Stimulated activated naive B cell treated with anti-CD40 and anti-IgM and Interleukin-4, amounts not matched to agents 10 μg/mL and 1 μg/mL and 100 μg/mL, for 72 hours (primary cell): ENCODE results near the gene ANKRD55.
"Not testable (repeated sequence)": the region's sequence is repeated elsewhere in the genome, so short reads cannot be mapped to it uniquely, and the experiment has no call there.

Source experiments
- ATAC-seq, 2 donors: fragments of 150-1000 bp; cut with Tn5 transposase; replicated peaks; 2 replicates each; pipeline ENCODE4 v1.10.0; 2021; ENCODE audit warnings: moderate library complexity in 1 of 2
- DNase-seq: peaks from one replicate; pipeline ENCODE4 v3.0.0; 2021
- H3K27ac Mint-ChIP-seq: one replicate; pipeline ENCODE4 v1.8.0; 2022; ENCODE audit warnings: mild to moderate bottlenecking, mixed read lengths
- H3K27me3 Mint-ChIP-seq, 2 donors: one replicate each; pipeline ENCODE4 v1.8.0; 2022; ENCODE audit warnings: mixed read lengths in 2 of 2
- H3K36me3 Mint-ChIP-seq, 2 donors: one replicate each; pipeline ENCODE4 v1.8.0; 2022; ENCODE audit warnings: mixed read lengths in 2 of 2, mild to moderate bottlenecking in 1 of 2
- H3K4me1 Mint-ChIP-seq, 2 donors: one replicate each; pipeline ENCODE4 v1.8.0; 2022; ENCODE audit warnings: mixed read lengths in 2 of 2, mild to moderate bottlenecking in 1 of 2
- H3K4me3 Mint-ChIP-seq, 2 donors: one replicate each; pipeline ENCODE4 v1.8.0; 2022; ENCODE audit warnings: mild to moderate bottlenecking in 2 of 2, mixed read lengths in 2 of 2, moderate library complexity in 1 of 2
- H3K9me3 Mint-ChIP-seq, 2 donors: one replicate each; pipeline ENCODE4 v1.8.0; 2022; ENCODE audit warnings: mixed read lengths in 2 of 2, mild to moderate bottlenecking in 1 of 2

The ANKRD55 gene

DNA sequence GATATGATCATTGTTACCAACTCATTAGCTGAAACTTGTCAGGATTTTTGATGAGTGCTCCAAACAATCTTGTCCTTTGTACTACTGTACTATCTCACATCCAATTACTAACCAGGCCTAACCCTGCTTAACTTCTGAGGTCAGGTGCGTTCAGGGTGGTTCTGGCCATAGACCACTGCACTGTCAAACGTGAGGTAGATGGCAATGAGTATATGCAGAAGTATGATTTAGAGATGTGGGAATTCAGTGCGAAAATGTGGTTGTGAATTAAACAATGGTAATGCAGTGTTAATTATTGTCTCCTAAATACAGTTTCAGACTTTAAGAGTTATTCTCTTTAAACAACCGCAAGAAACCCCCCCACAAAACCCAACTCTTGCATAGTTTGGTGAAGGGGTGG lies 86.5 kb downstream of the ANKRD55 start:
- H3K27me3 Mint-ChIP-seq = peaks cover 0 to 9% of the 10 kb centered on the region in 2 donors
- DNase-seq = no peak
- no peaks in the 10 kb centered on the region for H3K36me3 Mint-ChIP-seq
- H3K27ac Mint-ChIP-seq = no peak overlapping the region
- H3K4me1 Mint-ChIP-seq = peaks cover 23 to 41% of the 10 kb centered on the region in 2 donors
- H3K4me3 Mint-ChIP-seq = no peak overlapping the region
- H3K9me3 Mint-ChIP-seq = no peaks in the 10 kb centered on the region
- no peak for ATAC-seq

DNA sequence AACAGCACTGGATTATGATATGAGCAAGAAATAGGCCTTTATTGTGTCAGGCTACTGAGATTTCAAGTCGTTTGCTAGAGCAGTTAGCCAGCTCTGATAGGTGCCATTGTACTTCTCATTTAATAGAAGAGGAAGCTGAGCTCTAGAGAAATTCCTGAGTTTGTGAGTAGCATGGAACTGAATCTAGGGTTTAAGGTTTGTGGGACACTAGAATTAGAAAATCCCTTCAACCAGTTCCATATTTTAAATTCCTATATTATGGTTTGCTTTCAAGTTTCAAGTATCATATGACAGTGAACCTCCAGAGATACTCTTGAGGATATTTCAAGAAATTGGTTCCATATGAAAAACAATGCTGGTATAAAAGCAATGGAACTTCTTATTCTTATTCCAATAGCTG lies 87.6 kb downstream of the ANKRD55 start:
- H3K27me3 Mint-ChIP-seq = peaks cover 0 to 9% of the 10 kb centered on the region in 2 donors
- H3K4me1 Mint-ChIP-seq = peaks cover 23 to 44% of the 10 kb centered on the region in 2 donors
- ATAC-seq = no peak
- no peaks in the 10 kb centered on the region for H3K36me3 Mint-ChIP-seq
- H3K9me3 Mint-ChIP-seq = no peaks in the 10 kb centered on the region
- no peak for DNase-seq
- no peak overlapping the region for H3K27ac Mint-ChIP-seq
- H3K4me3 Mint-ChIP-seq = no peak overlapping the region

GRCh38 chr5:56145106-56145505 lies 88.0 kb downstream of the ANKRD55 start:
- Mint-ChIP-seq H3K4me3 (no peak overlapping the region), H3K4me1 (peaks cover 24 to 48% of the 10 kb centered on the region in 2 donors)
- ATAC-seq = no peak

GRCh38 chr5:56144211-56144610 lies 88.9 kb downstream of the ANKRD55 start:
- H3K36me3 Mint-ChIP-seq = no peaks in the 10 kb centered on the region
- ATAC-seq = no peak
- no peaks in the 10 kb centered on the region for H3K9me3 Mint-ChIP-seq
- peaks cover 0 to 9% of the 10 kb centered on the region in 2 donors for H3K27me3 Mint-ChIP-seq
- H3K27ac Mint-ChIP-seq = no peak overlapping the region
- no peak for DNase-seq
- H3K4me3 Mint-ChIP-seq = no peak overlapping the region
- peaks cover 26 to 57% of the 10 kb centered on the region in 2 donors for H3K4me1 Mint-ChIP-seq

More at GRCh38 chr5:56145106-56145505, 88.0 kb downstream of the ANKRD55 start:
- DNase-seq = no peak
- Mint-ChIP-seq H3K27ac (no peak overlapping the region), H3K27me3 (peaks cover 0 to 9% of the 10 kb centered on the region in 2 donors), H3K36me3 (no peaks in the 10 kb centered on the region), H3K9me3 (no peaks in the 10 kb centered on the region)

- no peaks in the 10 kb centered on the region for H3K9me3 Mint-ChIP-seq
- H3K27ac Mint-ChIP-seq = peak overlapping the region; percentile 26
- peaks cover 0 to 9% of the 10 kb centered on the region in 2 donors for H3K27me3 Mint-ChIP-seq
- ATAC-seq (no peak), DNase-seq (no peak)
- H3K36me3 Mint-ChIP-seq = no peaks in the 10 kb centered on the region
- H3K4me1 Mint-ChIP-seq = peaks cover 25 to 55% of the 10 kb centered on the region in 2 donors
- peak overlapping the region; percentile 6 to 23 for H3K4me3 Mint-ChIP-seq
Measured at GRCh38 chr5:56143373-56143714, 89.8 kb downstream of the ANKRD55 start.

GRCh38 chr5:56142614-56143372 lies 90.3 kb downstream of the ANKRD55 start:
- DNase-seq (peak; percentile 32), ATAC-seq (peak; percentile 85 to 86)
- Mint-ChIP-seq H3K27ac (peak overlapping the region; percentile 67), H3K4me1 (peaks cover 20 to 50% of the 10 kb centered on the region in 2 donors), H3K9me3 (no peaks in the 10 kb centered on the region), H3K4me3 (peak overlapping the region; percentile 23 to 38), H3K36me3 (no peaks in the 10 kb centered on the region), H3K27me3 (peaks cover 0 to 6% of the 10 kb centered on the region in 2 donors)

GRCh38 chr5:56142233-56142613 lies 90.9 kb downstream of the ANKRD55 start:
- Mint-ChIP-seq H3K9me3 (no peaks in the 10 kb centered on the region), H3K36me3 (no peaks in the 10 kb centered on the region), H3K27me3 (peaks cover 0 to 8% of the 10 kb centered on the region in 2 donors), H3K4me1 (peaks cover 19 to 46% of the 10 kb centered on the region in 2 donors), H3K27ac (peak overlapping the region; percentile 67), H3K4me3 (peak overlapping the region in 1 of 2 donors; percentile 38)
- DNase-seq (no peak), ATAC-seq (no peak)

- H3K4me1 Mint-ChIP-seq = peaks cover 16 to 42% of the 10 kb centered on the region in 2 donors
- H3K4me3 Mint-ChIP-seq = peak overlapping the region in 1 of 2 donors; percentile 29
- no peak overlapping the region for H3K27ac Mint-ChIP-seq
- DNase-seq = no peak
- no peaks in the 10 kb centered on the region for H3K9me3 Mint-ChIP-seq
- ATAC-seq = peak; percentile 47 to 53
- peaks cover 0 to 8% of the 10 kb centered on the region in 2 donors for H3K27me3 Mint-ChIP-seq
- H3K36me3 Mint-ChIP-seq = no peaks in the 10 kb centered on the region
Measured at GRCh38 chr5:56140073-56140472, 93.1 kb downstream of the ANKRD55 start.

- H3K27me3 Mint-ChIP-seq = no peaks in the 10 kb centered on the region
- H3K36me3 Mint-ChIP-seq = peaks cover 2 to 6% of the 10 kb centered on the region in 2 donors
- no peak overlapping the region for H3K4me3 Mint-ChIP-seq
- H3K9me3 Mint-ChIP-seq = peaks cover 9 to 13% of the 10 kb centered on the region in 2 donors
- no peak for DNase-seq
- no peak for ATAC-seq
- H3K4me1 Mint-ChIP-seq = no peaks in the 10 kb centered on the region
- H3K27ac Mint-ChIP-seq = no peak overlapping the region
Measured at GRCh38 chr5:56130664-56131063, 102.5 kb downstream of the ANKRD55 start.

DNA sequence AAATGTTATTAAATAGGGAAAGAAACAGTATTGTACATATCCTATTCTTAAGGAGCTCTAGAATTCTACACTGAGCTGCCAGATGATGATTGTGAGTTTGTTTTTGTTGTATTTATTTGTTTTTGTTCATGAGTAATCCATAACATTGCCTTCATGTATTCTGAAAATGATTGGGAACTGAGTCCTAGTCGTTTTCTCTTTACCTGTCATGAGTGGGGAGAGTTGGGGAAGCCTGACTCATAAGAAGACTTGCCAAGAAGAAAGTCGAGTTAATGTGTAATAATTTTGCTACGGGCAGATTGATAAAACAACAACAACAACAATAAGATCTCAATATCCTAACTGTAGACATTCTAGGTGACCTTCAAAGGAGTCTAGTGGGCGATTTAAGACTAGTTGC lies 103.8 kb downstream of the ANKRD55 start:
- DNase-seq = no peak
- H3K4me1 Mint-ChIP-seq = no peaks in the 10 kb centered on the region
- no peak overlapping the region for H3K27ac Mint-ChIP-seq
- no peak overlapping the region for H3K4me3 Mint-ChIP-seq
- H3K36me3 Mint-ChIP-seq = peaks cover 2 to 6% of the 10 kb centered on the region in 2 donors
- no peak for ATAC-seq
- H3K27me3 Mint-ChIP-seq = no peaks in the 10 kb centered on the region
- H3K9me3 Mint-ChIP-seq = peaks cover 9 to 13% of the 10 kb centered on the region in 2 donors

- peaks cover 2 to 6% of the 10 kb centered on the region in 2 donors for H3K36me3 Mint-ChIP-seq
- DNase-seq (no peak), ATAC-seq (no peak)
- no peaks in the 10 kb centered on the region for H3K4me1 Mint-ChIP-seq
- H3K9me3 Mint-ChIP-seq = peaks cover 9 to 13% of the 10 kb centered on the region in 2 donors
- no peaks in the 10 kb centered on the region for H3K27me3 Mint-ChIP-seq
- H3K27ac Mint-ChIP-seq = no peak overlapping the region
- H3K4me3 Mint-ChIP-seq = no peak overlapping the region
Measured at GRCh38 chr5:56128113-56128512, 105.0 kb downstream of the ANKRD55 start.

DNA sequence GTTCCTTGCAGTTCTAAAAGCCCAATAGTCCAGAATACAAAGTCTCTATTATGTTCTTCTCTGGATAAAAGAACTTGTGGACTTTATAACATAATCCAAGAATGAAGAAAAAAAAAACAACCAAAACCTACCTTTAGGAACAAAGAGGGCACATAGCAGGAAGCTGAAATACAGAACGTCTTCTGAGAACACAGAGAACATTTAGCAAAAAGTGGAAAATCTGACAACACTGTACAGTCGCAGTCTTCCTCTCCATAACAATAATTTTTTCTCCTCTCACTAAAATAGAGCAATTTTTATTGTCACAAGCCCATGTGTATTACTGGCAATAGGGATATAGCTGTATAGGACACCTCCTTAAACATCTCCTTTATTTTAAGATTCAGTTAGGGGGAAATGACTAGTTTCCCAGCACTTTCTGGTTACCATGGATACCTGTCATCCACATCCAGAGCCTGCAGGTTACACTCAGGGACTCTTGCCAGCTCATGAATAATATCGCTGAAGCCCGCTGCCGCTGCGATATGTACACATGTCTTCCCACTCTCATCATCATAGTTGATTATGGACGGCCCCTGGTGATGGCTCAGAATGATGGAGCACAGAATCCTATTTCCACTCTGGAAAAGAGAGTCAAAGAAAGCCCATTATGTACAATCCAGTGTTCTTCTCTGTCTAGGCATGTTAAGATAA lies 106.5 kb downstream of the ANKRD55 start:
- no peak overlapping the region for H3K4me3 Mint-ChIP-seq
- no peak overlapping the region for H3K27ac Mint-ChIP-seq
- no peak for ATAC-seq
- H3K9me3 Mint-ChIP-seq = peaks cover 9 to 13% of the 10 kb centered on the region in 2 donors
- no peaks in the 10 kb centered on the region for H3K27me3 Mint-ChIP-seq
- DNase-seq = no peak
- peaks cover 2 to 6% of the 10 kb centered on the region in 2 donors for H3K36me3 Mint-ChIP-seq
- H3K4me1 Mint-ChIP-seq = no peaks in the 10 kb centered on the region

DNA sequence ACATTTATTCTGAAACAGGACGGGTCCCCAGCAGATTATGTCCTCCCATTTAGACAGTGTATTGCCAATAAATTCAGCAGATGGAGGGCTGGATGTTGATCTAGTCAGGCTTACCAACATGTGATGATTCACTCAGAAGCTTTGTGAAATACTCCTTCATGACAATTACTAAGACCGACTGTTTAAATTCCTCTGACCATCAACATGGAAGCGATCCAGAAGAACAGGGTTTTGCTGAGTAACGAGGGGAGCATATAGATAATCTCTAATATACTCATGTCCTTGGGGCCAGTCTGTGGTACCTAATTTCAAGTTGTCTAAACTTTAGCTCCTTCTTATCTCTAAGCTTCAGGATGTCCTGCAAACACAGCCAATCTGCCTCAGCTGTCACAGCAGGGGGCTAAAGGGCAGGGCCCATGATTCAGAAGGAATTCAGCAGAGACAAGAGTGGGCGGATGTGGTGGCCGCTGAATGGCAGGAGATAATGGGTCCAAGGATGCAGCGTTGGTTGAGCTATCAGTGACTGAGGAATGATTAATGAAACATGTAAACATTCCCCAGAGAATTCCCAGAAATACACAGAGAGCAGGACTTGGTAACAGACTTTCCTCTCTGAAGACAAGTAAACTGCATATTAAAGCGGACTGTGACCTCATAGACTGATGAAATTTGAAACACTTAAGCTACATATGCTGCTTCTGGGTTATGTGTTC lies 109.4 kb downstream of the ANKRD55 start:
- no peaks in the 10 kb centered on the region for H3K27me3 Mint-ChIP-seq
- no peaks in the 10 kb centered on the region for H3K9me3 Mint-ChIP-seq
- no peaks in the 10 kb centered on the region for H3K36me3 Mint-ChIP-seq
- no peak overlapping the region for H3K27ac Mint-ChIP-seq
- no peaks in the 10 kb centered on the region for H3K4me1 Mint-ChIP-seq
- ATAC-seq (no peak), DNase-seq (no peak)
- no peak overlapping the region for H3K4me3 Mint-ChIP-seq

DNA sequence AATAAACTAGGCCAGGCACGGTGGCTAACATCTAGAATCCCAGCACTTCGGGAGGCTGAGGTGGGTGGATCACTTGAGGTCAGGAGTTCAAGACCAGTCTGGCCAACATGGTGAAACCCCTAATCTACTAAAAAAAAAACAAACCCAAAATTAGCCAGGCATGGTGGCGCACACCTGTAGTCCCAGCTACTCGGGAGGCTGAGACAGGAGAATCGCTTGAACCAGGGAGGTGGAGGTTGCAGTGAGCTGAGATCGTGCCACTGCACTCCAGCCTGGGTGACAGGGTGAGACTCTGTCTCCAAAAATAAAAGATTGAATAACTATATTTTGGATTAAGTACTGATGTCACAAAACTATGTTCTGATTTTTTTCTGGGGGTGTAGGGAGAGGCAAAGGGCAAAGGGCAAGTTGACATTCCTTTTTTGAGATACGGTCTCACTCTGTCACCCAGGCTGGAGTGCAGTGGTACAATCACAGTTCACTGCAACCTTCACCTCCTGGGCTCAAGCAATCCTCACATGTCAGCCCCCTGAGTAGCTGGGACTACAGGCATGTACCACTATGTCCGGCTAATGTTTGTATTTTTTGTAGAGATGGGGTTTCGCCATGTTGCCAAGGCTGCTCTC lies 110.7 kb downstream of the ANKRD55 start:
- not testable (repeated sequence) for H3K27me3 Mint-ChIP-seq, H3K4me3 Mint-ChIP-seq, ATAC-seq, H3K4me1 Mint-ChIP-seq, H3K36me3 Mint-ChIP-seq, DNase-seq, H3K27ac Mint-ChIP-seq, H3K9me3 Mint-ChIP-seq
